SK-N-SH (cell line): ENCODE results near the gene TENT4A. TPM values are rescaled to one million over a fixed set of nuclear protein-coding genes. Genes with fewer than 3 reads are reported as not detected.

Experiments
- CTCF ChIA-PET: fragments of 300-600, 350-600 bp; formaldehyde crosslinking; extraction: SDS; loops from one replicate; lab custom pipeline; 2021; lab: Yijun Ruan, JAX
- POLR2A ChIA-PET: fragments of 350-600 bp; sonication (Branson Sonifier 250); formaldehyde crosslinking; extraction: SDS; loops from one replicate; lab custom pipeline; 2020; ENCODE audit warnings: antibody characterized with exemption, inconsistent platforms; lab: Yijun Ruan, JAX
- DNase-seq: peaks from one replicate; pipeline ENCODE4 v3.0.0; 2012
- H2AFZ ChIP-seq: fragments of 200-600 bp; sonication (generic); 2 replicates; pipeline ENCODE4 v1.8.1; 2016; ENCODE audit warnings: antibody characterized with exemption, mild to moderate bottlenecking, low read depth
- H3F3A ChIP-seq: fragments of 200-600 bp; sonication (generic); replicated peaks from 2 replicates; pipeline ENCODE3; 2016; ENCODE audit warnings: antibody characterized with exemption, mild to moderate bottlenecking; ENCODE audit not compliant: insufficient read depth
- H3K27ac ChIP-seq, 2 experiments: fragments of 200-500 bp in 1 of 2; fragments of 200-600 bp in 1 of 2; sonication (Bioruptor generic) in 1 of 2; sonication (generic), shearing (Covaris generic) in 1 of 2; 2 replicates each; pipeline versions ENCODE4 v1.5.1 to v1.6.1; 2014 to 2016; ENCODE audit warnings: low read depth in 2 of 2, inconsistent platforms in 1 of 2, low read length in 1 of 2, mild to moderate bottlenecking in 1 of 2, mixed read lengths in 1 of 2
- H3K27me3 ChIP-seq: fragments of 200-600 bp; sonication (generic), shearing (Covaris generic); 2 replicates; pipeline ENCODE4 v1.6.1; 2016; ENCODE audit warnings: mixed run types; ENCODE audit not compliant: insufficient read depth
- H3K36me3 ChIP-seq, 2 experiments: fragments of 200-500 bp in 1 of 2; fragments of 200-600 bp in 1 of 2; sonication (Bioruptor generic) in 1 of 2; sonication (generic) in 1 of 2; replicated peaks in 1 of 2; 2 replicates each; pipeline versions ENCODE3 to v1.5.1; 2014 to 2016; ENCODE audit warnings: low read length in 1 of 2, mild to moderate bottlenecking in 1 of 2; ENCODE audit not compliant: insufficient read depth in 2 of 2, control insufficient read depth in 1 of 2
- H3K4me1 ChIP-seq, 2 experiments: fragments of 200-500 bp in 1 of 2; fragments of 200-600 bp in 1 of 2; sonication (Bioruptor generic) in 1 of 2; sonication (generic), shearing (Covaris generic) in 1 of 2; 2 replicates each; pipeline versions ENCODE4 v1.5.1 to v1.6.1; 2014 to 2016; ENCODE audit warnings: low read depth in 1 of 2, low read length in 1 of 2, mixed run types in 1 of 2; ENCODE audit not compliant: insufficient read depth in 2 of 2, control insufficient read depth in 1 of 2
- H3K4me2 ChIP-seq: fragments of 200-600 bp; sonication (generic), shearing (Covaris generic); 2 replicates; pipeline ENCODE4 v1.6.1; 2017; ENCODE audit warnings: mixed run types
- H3K4me3 ChIP-seq, 2 experiments: fragments of 200-500 bp in 1 of 2; fragments of 200-600 bp in 1 of 2; sonication (Bioruptor generic) in 1 of 2; sonication (generic), shearing (Covaris generic) in 1 of 2; 2 replicates each; pipeline versions ENCODE4 v1.5.1 to v1.8.1; 2014 to 2016; ENCODE audit warnings: low read depth in 2 of 2, inconsistent platforms in 1 of 2, low read length in 1 of 2, mild to moderate bottlenecking in 1 of 2, mixed read lengths in 1 of 2, moderate library complexity in 1 of 2
- H3K79me2 ChIP-seq: fragments of 200-600 bp; sonication (generic); 2 replicates; pipeline ENCODE4 v1.8.1; 2017; ENCODE audit warnings: mild to moderate bottlenecking; ENCODE audit not compliant: insufficient read depth
- H3K9ac ChIP-seq: fragments of 200-600 bp; sonication (generic); 2 replicates; pipeline ENCODE4 v1.6.1; 2017; ENCODE audit warnings: mixed run types
- H3K9me2 ChIP-seq: fragments of 200-600 bp; sonication (generic); 2 replicates; pipeline ENCODE4 v1.6.1; 2017; ENCODE audit warnings: mixed run types
- H3K9me3 ChIP-seq: fragments of 200-600 bp; sonication (generic); 2 replicates; pipeline ENCODE4 v1.6.1; 2017; ENCODE audit warnings: mixed run types, mild to moderate bottlenecking, moderate library complexity
- H4K20me1 ChIP-seq: fragments of 200-600 bp; sonication (generic); 2 replicates; pipeline ENCODE4 v1.6.1; 2017; ENCODE audit warnings: mild to moderate bottlenecking, mixed run types; ENCODE audit not compliant: insufficient read depth
- ELF1 ChIP-seq: IDR thresholded peaks from 2 replicates; pipeline ENCODE4 v1.4.0; 2012
- EP300 ChIP-seq, 2 experiments: IDR thresholded peaks; 2 replicates each; pipeline versions ENCODE4 v1.4.0 to v1.6.1; 2012; ENCODE audit warnings: borderline replicate concordance in 1 of 2, low read depth in 1 of 2, low read length in 1 of 2
- GABPA ChIP-seq: IDR thresholded peaks from 2 replicates; pipeline ENCODE4 v1.4.0; 2012; ENCODE audit warnings: low read depth, mild to moderate bottlenecking
- MEF2A ChIP-seq: IDR thresholded peaks from 2 replicates; pipeline ENCODE4 v1.4.0; 2012; ENCODE audit warnings: low read depth, borderline replicate concordance
- MXI1 ChIP-seq: IDR thresholded peaks from 2 replicates; pipeline ENCODE4 v1.6.1; 2012; ENCODE audit warnings: mild to moderate bottlenecking, low read depth, low read length, improper control_type of control experiment
- NFIC ChIP-seq: IDR thresholded peaks from 2 replicates; pipeline ENCODE4 v1.4.0; 2012; ENCODE audit warnings: borderline replicate concordance
- RXRA ChIP-seq: IDR thresholded peaks from 2 replicates; pipeline ENCODE4 v1.4.0; 2012; ENCODE audit warnings: low read depth, mild to moderate bottlenecking, borderline replicate concordance
- WGBS: methylation state at CpG from one replicate; pipeline ENCODE4 v1.1.6; 2017; ENCODE audit warnings: low lambda C conversion rate; 5-methylcytosine and 5-hydroxymethylcytosine counted together
- polyA plus RNA-seq, 3 experiments: library from polyadenylated mRNA; depleted of rRNA; stranded (reverse); fragments of >200 nt; gene quantifications; 2 replicates each; pipeline ENCODE4 v1.2.3, GENCODE V29; 2012
- TF ChIP-seq, protein P1 (sequence below): IDR thresholded peaks from 2 replicates; pipeline ENCODE4; 2012
- TF ChIP-seq, protein P2 (sequence below): IDR thresholded peaks from 2 replicates; pipeline ENCODE4 v1.6.1; 2012; ENCODE audit warnings: mild to moderate bottlenecking, low read depth, low read length, moderate library complexity
- TF ChIP-seq, protein P3 (sequence below): fragments of 150-350 bp; IDR thresholded peaks from 2 replicates; pipeline ENCODE4 v1.6.1; 2016; ENCODE audit warnings: mild to moderate bottlenecking, low read depth, low read length

Gene TENT4A
- polyA plus RNA-seq, 1 of the 3 experiments (the other 2 are of a cell fraction), result 6.0 TPM

DNA sequence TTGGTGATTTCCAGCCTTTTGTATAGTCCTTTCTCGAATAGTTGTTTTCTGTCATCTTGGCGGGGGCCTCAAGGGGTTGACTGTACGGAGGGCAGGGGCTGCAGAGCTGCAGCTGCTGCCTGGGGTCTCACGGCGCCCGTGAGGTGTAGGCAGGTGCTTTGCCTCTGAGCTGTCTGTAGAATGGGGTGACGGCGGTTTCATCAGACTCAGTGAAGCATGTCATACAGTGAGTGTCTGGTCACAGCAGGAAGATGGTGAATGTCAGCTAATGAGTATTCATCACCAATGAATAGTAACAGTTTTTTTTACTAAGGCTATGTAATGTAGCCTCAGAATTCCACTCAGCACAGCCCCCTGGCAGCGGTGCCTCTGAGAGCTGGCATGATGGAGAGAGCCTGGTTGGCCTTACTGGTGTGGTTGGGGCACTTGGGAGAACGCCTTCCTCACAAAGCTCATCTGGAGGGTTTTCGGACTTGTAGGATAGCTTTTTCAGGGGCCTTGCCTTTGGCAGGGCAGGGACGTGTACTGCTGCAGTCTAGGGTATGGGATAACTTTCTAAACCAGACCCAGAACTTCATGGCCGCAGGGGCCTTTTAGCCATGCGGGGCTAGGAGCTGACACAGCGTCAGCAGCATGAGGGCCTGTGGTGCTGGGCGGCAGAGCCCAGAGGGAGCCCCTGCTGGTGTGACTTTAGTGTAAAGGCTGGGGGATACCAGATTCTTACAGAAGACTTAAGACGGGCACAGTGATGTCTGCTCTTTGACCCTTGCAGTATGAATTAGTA is 15.0 kb downstream of the TENT4A start:
- peak; percentile 57 for DNase-seq
- Histone ChIP-seq H3K4me2 (no peak overlapping the region), H2AFZ (no peak overlapping the region), H3K79me2 (peaks cover 99% of the 10 kb centered on the region), H4K20me1 (peaks cover 93% of the 10 kb centered on the region), H3F3A (peaks cover 29% of the 10 kb centered on the region), H3K27ac (peak overlapping the region in 1 of 2 experiments; percentile 36; a peak in 2 of 4 replicates), H3K4me1 (peaks cover 48 to 61% of the 10 kb centered on the region in 2 experiments), H3K9me3 (no peaks in the 10 kb centered on the region), H3K9ac (no peak overlapping the region), H3K9me2 (no peaks in the 10 kb centered on the region), H3K4me3 (no peak overlapping the region), H3K36me3 (peaks cover 5 to 7% of the 10 kb centered on the region in 2 experiments), H3K27me3 (no peaks in the 10 kb centered on the region)
- 93% methylated on average over 17 of the region's 17 CpGs for WGBS
- POLR2A ChIA-PET, result no interaction called here
- CTCF ChIA-PET, result interaction anchor here (0.7 to 6.5 kb wide), 3 partner anchors 10 to 17 kb away, joined by 3 to 37 read pairs (median 3); no protein-coding TSS in a partner anchor
- TF ChIP-seq MEF2A (no peak), EP300 (IDR thresholded peaks at IDR 0.05; ENCODE audit: borderline replicate concordance in 1 of 2, low read depth in 1 of 2, low read length in 1 of 2) (no peak), ELF1 (no peak), GABPA (no peak), RXRA (no peak), NFIC (no peak), MXI1 (no peak)
- TF ChIP-seq, protein P1, sequence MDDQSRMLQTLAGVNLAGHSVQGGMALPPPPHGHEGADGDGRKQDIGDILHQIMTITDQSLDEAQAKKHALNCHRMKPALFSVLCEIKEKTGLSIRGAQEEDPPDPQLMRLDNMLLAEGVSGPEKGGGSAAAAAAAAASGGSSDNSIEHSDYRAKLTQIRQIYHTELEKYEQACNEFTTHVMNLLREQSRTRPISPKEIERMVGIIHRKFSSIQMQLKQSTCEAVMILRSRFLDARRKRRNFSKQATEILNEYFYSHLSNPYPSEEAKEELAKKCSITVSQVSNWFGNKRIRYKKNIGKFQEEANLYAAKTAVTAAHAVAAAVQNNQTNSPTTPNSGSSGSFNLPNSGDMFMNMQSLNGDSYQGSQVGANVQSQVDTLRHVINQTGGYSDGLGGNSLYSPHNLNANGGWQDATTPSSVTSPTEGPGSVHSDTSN, result no peak
- TF ChIP-seq, protein P2, sequence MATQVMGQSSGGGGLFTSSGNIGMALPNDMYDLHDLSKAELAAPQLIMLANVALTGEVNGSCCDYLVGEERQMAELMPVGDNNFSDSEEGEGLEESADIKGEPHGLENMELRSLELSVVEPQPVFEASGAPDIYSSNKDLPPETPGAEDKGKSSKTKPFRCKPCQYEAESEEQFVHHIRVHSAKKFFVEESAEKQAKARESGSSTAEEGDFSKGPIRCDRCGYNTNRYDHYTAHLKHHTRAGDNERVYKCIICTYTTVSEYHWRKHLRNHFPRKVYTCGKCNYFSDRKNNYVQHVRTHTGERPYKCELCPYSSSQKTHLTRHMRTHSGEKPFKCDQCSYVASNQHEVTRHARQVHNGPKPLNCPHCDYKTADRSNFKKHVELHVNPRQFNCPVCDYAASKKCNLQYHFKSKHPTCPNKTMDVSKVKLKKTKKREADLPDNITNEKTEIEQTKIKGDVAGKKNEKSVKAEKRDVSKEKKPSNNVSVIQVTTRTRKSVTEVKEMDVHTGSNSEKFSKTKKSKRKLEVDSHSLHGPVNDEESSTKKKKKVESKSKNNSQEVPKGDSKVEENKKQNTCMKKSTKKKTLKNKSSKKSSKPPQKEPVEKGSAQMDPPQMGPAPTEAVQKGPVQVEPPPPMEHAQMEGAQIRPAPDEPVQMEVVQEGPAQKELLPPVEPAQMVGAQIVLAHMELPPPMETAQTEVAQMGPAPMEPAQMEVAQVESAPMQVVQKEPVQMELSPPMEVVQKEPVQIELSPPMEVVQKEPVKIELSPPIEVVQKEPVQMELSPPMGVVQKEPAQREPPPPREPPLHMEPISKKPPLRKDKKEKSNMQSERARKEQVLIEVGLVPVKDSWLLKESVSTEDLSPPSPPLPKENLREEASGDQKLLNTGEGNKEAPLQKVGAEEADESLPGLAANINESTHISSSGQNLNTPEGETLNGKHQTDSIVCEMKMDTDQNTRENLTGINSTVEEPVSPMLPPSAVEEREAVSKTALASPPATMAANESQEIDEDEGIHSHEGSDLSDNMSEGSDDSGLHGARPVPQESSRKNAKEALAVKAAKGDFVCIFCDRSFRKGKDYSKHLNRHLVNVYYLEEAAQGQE, result no peak
- TF ChIP-seq, protein P3, sequence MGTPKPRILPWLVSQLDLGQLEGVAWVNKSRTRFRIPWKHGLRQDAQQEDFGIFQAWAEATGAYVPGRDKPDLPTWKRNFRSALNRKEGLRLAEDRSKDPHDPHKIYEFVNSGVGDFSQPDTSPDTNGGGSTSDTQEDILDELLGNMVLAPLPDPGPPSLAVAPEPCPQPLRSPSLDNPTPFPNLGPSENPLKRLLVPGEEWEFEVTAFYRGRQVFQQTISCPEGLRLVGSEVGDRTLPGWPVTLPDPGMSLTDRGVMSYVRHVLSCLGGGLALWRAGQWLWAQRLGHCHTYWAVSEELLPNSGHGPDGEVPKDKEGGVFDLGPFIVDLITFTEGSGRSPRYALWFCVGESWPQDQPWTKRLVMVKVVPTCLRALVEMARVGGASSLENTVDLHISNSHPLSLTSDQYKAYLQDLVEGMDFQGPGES, result no peak
